ENCODE data around the gene ZNF770.

The ZNF770 gene, protein sequence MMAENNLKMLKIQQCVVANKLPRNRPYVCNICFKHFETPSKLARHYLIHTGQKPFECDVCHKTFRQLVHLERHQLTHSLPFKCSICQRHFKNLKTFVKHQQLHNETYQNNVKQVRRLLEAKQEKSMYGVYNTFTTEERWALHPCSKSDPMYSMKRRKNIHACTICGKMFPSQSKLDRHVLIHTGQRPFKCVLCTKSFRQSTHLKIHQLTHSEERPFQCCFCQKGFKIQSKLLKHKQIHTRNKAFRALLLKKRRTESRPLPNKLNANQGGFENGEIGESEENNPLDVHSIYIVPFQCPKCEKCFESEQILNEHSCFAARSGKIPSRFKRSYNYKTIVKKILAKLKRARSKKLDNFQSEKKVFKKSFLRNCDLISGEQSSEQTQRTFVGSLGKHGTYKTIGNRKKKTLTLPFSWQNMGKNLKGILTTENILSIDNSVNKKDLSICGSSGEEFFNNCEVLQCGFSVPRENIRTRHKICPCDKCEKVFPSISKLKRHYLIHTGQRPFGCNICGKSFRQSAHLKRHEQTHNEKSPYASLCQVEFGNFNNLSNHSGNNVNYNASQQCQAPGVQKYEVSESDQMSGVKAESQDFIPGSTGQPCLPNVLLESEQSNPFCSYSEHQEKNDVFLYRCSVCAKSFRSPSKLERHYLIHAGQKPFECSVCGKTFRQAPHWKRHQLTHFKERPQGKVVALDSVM

GRCh38 chr15:34988027-34988902, at the start of gene ZNF770:
ZNF770 (minus strand) TSS chr15:34988287; CDS start chr15:34983434, 4,853 bp downstream.
- peak; percentile 96 for DNase-seq (ENCODE audit: low spot score)

DNA sequence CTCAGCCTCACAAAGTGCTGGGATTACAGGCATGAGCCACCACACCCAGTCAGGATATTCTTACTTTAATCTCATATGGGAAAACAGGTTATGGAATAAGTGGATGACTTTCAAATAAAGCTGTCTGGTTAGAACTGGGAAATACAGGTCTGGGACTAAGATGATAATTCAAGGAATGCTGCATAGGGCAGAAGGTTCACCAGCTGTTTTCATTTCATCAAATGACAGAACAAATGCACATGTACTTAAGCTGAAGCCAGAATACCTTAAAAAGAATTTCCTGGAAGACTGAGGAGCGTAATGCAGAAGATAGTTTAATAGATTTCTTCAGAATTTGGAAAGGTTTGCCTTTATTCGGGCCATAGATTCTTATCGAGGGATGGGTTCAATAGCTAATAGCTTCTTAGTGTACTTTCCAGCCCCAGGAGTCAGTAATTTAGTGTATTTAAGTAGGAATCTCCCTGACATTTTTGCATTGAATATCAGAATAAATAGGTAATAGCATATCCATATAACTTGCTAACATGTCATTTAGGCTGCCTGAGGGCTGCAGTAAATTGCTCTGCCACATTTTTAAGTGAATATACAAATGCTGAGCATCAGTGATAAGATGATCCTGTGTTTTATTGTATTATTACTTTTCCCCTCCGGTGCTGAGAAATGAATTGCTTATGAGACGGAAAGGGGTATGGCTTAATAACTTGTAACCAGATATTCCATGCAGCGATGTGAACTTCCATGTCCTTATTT, 40.3 kb upstream of the ZNF770 start:
- DNase-seq (ENCODE audit: low spot score), result no peak

- DNase-seq (ENCODE audit: low spot score), result no peak
These were observed 35.7 kb upstream of the ZNF770 start for GRCh38 chr15:35023804-35024203.

DNA sequence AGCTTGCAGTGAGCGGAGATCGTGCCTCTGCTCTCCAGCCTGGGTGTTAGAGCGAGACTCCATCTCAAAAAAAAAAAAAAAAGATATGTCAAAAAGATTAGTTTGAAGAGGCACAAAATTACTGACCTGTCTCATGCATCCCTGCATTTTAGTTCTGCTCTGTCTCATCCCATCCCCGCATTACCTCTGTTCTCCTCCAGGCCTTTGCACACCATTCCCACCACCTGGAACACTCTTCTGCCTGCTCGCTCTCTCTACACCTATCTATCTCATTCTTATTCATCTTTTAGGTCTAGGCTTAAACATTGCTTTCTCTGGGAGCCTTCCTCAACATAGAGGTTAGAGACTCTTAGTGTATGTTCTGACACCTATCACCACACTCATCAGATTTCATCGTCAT, 32.9 kb upstream of the ZNF770 start:
- DNase-seq (ENCODE audit: low spot score), result no peak

GRCh38 chr15:35019404-35020327, 31.6 kb upstream of the ZNF770 start:
- no peak for DNase-seq (ENCODE audit: low spot score)

DNA sequence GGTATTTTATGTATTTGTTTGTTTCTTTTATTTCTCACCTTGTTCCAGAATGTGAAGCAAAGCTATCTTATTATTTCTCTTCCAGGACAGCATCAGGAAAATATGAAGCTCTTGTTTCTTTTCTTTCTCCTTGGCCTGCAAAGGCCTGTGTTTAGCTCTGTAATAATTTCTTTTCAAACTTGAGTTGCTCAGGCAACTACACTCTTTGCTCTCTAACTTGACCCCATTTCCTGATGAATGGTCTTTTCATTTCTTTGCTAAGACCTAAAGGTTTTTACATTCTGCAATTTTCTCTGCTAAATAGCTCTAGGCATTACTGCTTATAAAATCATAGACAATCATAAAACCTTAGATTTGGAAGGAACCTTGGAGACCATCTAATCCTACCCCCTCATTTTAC, 26.2 kb upstream of the ZNF770 start:
- DNase-seq (ENCODE audit: low spot score), result no peak

DNA sequence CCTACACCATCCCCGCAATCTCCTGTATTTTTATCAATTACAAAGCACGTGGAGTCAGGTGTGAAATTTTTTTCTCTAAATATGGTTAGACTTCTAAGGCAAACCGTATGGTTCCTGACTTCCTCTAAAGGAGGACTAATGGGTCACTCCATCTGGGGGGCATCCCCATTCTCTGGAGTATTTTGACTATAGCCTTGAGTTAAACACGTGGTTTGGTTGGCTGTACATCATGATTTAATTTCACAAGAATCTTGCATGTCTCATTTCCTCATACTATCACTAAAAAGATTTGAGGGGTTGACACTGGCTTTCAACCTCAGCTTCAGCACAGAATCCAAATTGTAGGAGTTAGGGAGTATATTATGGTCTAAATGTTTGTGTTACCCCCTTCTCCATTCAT, 25.3 kb upstream of the ZNF770 start:
- no peak for DNase-seq (ENCODE audit: low spot score)

DNA sequence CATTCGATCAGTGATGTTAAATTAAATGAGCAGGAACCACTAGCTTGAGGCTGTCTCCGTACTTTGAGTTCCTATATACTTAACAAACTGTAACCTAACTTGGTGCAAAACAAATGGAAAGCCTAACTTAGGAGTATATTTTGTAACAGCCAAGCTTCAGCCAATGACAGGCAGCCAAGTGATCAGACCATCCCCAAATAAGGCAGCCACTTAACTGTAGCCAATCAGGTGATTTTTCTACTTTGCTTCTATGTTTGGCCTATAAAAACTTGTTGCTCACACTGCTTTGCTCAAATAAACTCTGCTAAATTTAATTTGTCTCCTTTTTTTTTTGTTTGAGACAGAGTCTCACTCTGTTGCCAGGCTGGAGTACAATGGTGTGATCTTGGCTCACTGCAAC, 19.3 kb upstream of the ZNF770 start:
- no peak for DNase-seq (ENCODE audit: low spot score)

GRCh38 chr15:35005933-35006332, 17.8 kb upstream of the ZNF770 start:
- DNase-seq (ENCODE audit: low spot score), result no peak

DNA sequence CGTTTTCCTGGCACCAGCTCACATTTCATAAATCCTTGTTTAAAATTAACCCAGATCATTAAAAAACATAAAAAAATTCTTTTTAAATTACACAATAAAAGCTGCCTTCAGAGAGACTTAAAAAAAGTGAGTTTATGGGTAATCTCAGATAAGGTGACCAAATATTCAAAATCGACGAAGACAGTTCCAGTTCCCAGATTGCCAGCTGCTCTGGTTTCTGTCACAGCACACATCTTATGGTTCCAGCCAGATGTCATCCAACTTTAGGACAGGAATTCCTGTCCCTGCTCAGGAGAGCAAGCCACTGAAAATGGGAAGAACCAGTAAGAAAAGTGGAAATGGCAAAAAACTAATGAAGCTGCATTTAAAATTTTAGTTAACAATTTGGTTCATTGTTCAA, 15.8 kb upstream of the ZNF770 start:
- no peak for DNase-seq (ENCODE audit: low spot score)

DNA sequence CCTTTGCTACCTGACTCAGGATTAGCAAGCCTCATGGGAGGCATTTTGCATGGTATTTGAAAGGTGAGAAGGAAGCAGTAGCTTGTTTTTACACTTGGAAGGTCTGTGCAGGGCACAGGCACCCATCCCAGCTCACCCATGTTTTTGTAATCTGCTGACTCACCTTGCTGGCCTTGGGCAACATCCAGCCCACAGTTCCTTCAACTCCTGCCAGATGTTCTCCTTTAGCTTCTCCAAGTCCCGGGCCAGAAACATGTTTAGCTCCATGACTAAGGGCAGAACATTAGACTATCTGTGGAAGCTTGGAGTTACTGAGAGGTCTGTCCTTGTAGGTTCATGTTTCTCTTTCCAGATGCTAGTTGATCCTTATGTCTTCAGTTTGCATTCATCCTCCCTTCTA, 12.4 kb upstream of the ZNF770 start:
- no peak for DNase-seq (ENCODE audit: low spot score)

- no peak for DNase-seq (ENCODE audit: low spot score)
These were observed 11.8 kb upstream of the ZNF770 start for GRCh38 chr15:34999906-35000305.

GRCh38 chr15:34994925-34995324, 6.8 kb upstream of the ZNF770 start:
- no peak for DNase-seq (ENCODE audit: low spot score)

DNA sequence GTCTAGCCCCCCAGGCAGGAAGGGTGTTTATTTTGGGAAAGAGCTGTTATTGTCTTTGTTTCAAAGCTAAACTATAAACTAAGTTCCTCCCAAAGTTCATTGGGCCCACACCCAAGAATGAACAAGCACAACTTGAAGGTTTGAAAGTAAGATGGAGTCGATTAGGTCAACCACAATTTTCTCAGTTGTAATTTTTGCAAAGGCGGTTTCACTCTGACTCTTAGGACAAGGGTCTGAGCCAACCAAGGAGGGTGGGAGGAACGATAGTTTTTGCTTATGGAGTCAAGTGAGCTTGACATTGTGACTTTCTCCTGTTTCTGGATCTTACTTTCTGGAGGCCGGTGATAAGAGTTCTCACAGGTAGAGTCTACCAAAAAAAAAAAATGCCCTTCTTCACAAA, 5.8 kb upstream of the ZNF770 start:
- no peak for DNase-seq (ENCODE audit: low spot score)

- DNase-seq (ENCODE audit: low spot score), result no peak
These were observed 5.3 kb upstream of the ZNF770 start for GRCh38 chr15:34993412-34993811.

DNA sequence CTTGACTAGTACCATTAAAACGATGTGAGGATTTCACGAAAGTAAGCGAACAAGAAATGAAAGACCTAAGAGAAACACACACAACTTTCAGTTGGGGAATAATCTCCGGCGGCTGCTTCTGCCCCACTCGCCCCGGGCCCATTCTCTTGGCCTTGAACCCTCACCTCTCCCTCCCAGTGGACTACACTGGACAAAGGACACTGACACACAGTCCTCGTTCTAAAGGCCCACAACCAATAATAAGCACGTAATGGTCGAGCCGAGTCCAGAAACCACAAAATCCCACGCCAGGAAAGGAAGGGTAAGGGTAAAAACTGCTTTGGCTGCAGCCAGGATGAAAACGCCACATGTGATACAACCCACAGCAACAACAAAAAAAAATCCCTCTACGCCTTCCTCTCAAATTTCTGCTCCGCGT, 469 bp downstream of the ZNF770 start:
- no peak for DNase-seq (ENCODE audit: low spot score)

DNA sequence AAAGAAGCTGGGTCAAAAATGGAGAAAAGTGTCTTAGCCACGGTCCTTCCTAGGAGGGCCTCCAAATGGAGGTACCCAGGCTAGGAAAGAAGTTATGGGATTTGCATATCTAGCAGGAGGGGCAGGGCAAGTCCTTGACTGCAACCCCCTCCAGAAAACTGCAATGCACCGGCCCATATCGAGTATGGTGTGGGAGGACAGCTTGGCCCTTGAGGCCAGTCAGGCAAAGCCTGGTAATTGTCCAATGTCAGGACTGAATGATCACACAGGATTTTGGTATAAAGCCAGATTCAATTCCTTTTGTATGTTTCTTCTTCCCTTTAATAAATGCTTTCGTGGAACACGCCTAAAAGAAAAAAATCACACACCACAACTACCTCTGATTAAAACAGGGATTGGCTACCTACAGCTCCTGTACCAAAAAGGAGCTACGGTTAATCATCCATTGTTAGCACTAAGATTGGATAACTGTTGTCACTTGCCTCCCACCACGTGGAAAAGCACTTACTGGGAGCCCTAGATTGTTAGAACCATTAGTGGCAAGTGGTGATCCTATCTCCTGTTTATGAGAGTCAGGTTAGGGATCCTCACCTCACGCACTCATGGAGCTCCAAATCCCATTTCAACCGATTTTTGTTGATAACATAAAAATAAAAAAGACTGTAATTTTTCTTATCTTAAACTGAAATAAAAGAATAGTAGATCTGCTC, 1.2 kb downstream of the ZNF770 start:
- no peak for DNase-seq (ENCODE audit: low spot score)

GRCh38 chr15:34986326-34986725, 1.8 kb downstream of the ZNF770 start:
- no peak for DNase-seq (ENCODE audit: low spot score)

DNA sequence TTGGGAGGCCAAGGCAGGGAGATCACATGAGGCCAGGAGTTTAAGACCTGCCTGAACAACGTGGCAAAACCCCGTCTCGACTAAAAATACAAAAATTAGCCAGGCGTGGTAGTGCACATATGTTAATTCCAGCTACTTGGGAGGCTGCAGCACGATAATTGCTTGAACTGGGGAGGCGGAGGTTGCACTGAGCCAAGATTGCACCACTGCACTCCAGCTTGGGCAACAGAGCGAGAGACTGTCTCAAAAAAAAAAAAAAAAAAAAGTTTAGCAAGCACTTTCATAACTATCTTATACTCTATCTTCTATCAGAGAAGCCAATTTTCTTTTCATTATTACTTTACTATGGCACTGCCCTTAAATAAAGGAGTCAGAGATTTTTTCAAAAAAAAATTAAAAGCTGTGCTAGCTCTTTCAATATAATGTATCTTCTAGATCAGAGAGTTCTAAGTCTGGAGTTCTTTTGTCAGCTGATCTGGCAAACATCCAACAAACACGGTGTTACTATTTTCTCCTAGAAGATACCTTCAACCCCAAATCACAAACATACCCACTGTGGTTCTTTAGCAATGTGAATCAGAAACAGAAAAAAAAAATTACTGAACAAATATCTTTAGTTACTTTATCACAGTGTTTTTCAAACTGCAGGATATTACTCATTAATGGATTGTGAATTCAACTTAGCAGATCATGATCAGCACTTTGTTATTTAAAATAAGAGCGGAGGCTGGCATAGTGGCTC, 3.0 kb downstream of the ZNF770 start:
- no peak for DNase-seq (ENCODE audit: low spot score)
